Heart left ventricle (tissue), 13 donors: Measurements from ENCODE around the gene OSBPL10.

Experiments used
- CTCF ChIP-seq, 12 donors: fragments of 200-600 bp; sonication (generic) in 4 of 12; IDR thresholded peaks; one replicate each; pipeline versions ENCODE4 v1.5.0 to v1.8.0; 2018 to 2022; ENCODE audit warnings: antibody characterized with exemption in 12 of 12, mild to moderate bottlenecking in 5 of 12
- POLR2A ChIP-seq, 2 donors: fragments of 450-650 bp; IDR thresholded peaks; one replicate each; pipeline ENCODE4 v1.6.1; 2017; ENCODE audit warnings: antibody characterized with exemption in 2 of 2, mild to moderate bottlenecking in 2 of 2, moderate library complexity in 2 of 2
- donor health status: ischemic (EF 13 %, LVEDD 7.1; RV severe dilation, severe dysfunction).
- donor health status: DM: no; HTN: yes; CAD: no.
- donor health status: DM: no; HTN: no; CAD: no.
- donor health status: ischemic (EF 25% LVEDD 6.9; RV normal size, moderate dysfunction).
- donor health status: ischemic (EF 25% LVEDD 5.7; RV mildly dilated, moderate dysfunction).
- donor health status: ischemic (EF 35%, LVEDD 5.7; RV mildly dilated, moderate dysfunction).
- donor health status: nonischemic (EF 11% LVEDD 7.7; RV severe dilation, severe dysfunction).
- donor health status: DM: yes; HTN: yes; CAD: no.
- donor health status: PGD.
- donor health status: ischemic (EF 29% LVEDD 5.4; RV normal size, mild dysfunction).
- donor health status: nonischemic (EF 23%, LVEDD 6.1; RV moderate dilation, normal function).

GRCh38 chr3:31848911-31849310 lies 132.2 kb downstream of the OSBPL10 start:
- TF ChIP-seq POLR2A (IDR thresholded peaks at IDR 0.05) (no peak), CTCF (IDR thresholded peaks at IDR 0.05) (no peak)
